ENCODE data around the gene CD28. TPM values are rescaled to one million over a fixed set of nuclear protein-coding genes. Genes with fewer than 3 reads are reported as not detected.

CD28 gene
- total RNA-seq, 2 donors from 2014 or later, result 0.05 to 0.51 TPM

GRCh38 chr2:203679401-203679800 lies 27.0 kb upstream of the CD28 start:
- Histone ChIP-seq H3K27ac (no peak overlapping the region), H3K27me3 (replicated peaks; ENCODE audit: insufficient read depth) (no peaks in the 10 kb centered on the region), H3K4me1 (replicated peaks) (no peaks in the 10 kb centered on the region), H3K9me3 (no peaks in the 10 kb centered on the region), H3K4me3 (no peak overlapping the region), H3K36me3 (no peaks in the 10 kb centered on the region)
- intact Hi-C loops (cut with DNase I), result no loop called here
- no peak for DNase-seq (ENCODE audit: low spot score)
- TF ChIP-seq POLR2A (IDR thresholded peaks at IDR 0.05), result no peak
- TF ChIP-seq POLR2AphosphoS5 (IDR thresholded peaks at IDR 0.05), result no peak
- TF ChIP-seq CTCF (IDR thresholded peaks at IDR 0.05), result no peak

GRCh38 chr2:203681978-203682377 lies 24.5 kb upstream of the CD28 start:
- WGBS, result 93% methylated on average over 2 of the region's 2 CpGs
- H3K4me3 ChIP-seq, result no peak overlapping the region
- intact Hi-C loops (cut with DNase I), result no loop called here
- no peaks in the 10 kb centered on the region for H3K9me3 ChIP-seq
- DNase-seq (ENCODE audit: low spot score), result no peak
- H3K36me3 ChIP-seq, result no peaks in the 10 kb centered on the region
- H3K27me3 ChIP-seq (replicated peaks; ENCODE audit: insufficient read depth), result no peaks in the 10 kb centered on the region
- no peaks in the 10 kb centered on the region for H3K4me1 ChIP-seq (replicated peaks)
- TF ChIP-seq CTCF (IDR thresholded peaks at IDR 0.05) (no peak), POLR2A (IDR thresholded peaks at IDR 0.05) (no peak), POLR2AphosphoS5 (IDR thresholded peaks at IDR 0.05) (no peak)
- H3K27ac ChIP-seq, result peak overlapping the region; percentile 3 to 31

- Histone ChIP-seq H3K36me3 (no peaks in the 10 kb centered on the region), H3K4me1 (replicated peaks) (no peaks in the 10 kb centered on the region), H3K27me3 (replicated peaks; ENCODE audit: insufficient read depth) (no peaks in the 10 kb centered on the region), H3K4me3 (no peak overlapping the region), H3K27ac (peak overlapping the region; percentile 3 to 31), H3K9me3 (no peaks in the 10 kb centered on the region)
- WGBS, result 40% methylated on average over 4 of the region's 4 CpGs
- TF ChIP-seq POLR2AphosphoS5 (IDR thresholded peaks at IDR 0.05) (peak; percentile 12), POLR2A (IDR thresholded peaks at IDR 0.05) (no peak), CTCF (IDR thresholded peaks at IDR 0.05) (no peak)
- DNase-seq (ENCODE audit: low spot score), result no peak
- intact Hi-C loops (cut with DNase I), result no loop called here
Measured at GRCh38 chr2:203682688-203683130, 23.7 kb upstream of the CD28 start.

GRCh38 chr2:203683421-203683820 lies 23.0 kb upstream of the CD28 start:
- 91% methylated on average over 4 of the region's 4 CpGs for WGBS
- intact Hi-C loops (cut with DNase I), result no loop called here
- no peaks in the 10 kb centered on the region for H3K9me3 ChIP-seq
- H3K4me1 ChIP-seq (replicated peaks), result no peaks in the 10 kb centered on the region
- TF ChIP-seq POLR2A (IDR thresholded peaks at IDR 0.05) (no peak), POLR2AphosphoS5 (IDR thresholded peaks at IDR 0.05) (no peak), CTCF (IDR thresholded peaks at IDR 0.05) (no peak)
- no peak for DNase-seq (ENCODE audit: low spot score)
- H3K4me3 ChIP-seq, result no peak overlapping the region
- H3K36me3 ChIP-seq, result no peaks in the 10 kb centered on the region
- no peaks in the 10 kb centered on the region for H3K27me3 ChIP-seq (replicated peaks; ENCODE audit: insufficient read depth)
- no peak overlapping the region for H3K27ac ChIP-seq

- WGBS, result 95% methylated on average over 1 of the region's 1 CpG
- Histone ChIP-seq H3K36me3 (no peaks in the 10 kb centered on the region), H3K27me3 (replicated peaks; ENCODE audit: insufficient read depth) (no peaks in the 10 kb centered on the region), H3K4me3 (no peak overlapping the region), H3K4me1 (replicated peaks) (no peaks in the 10 kb centered on the region), H3K27ac (no peak overlapping the region), H3K9me3 (no peaks in the 10 kb centered on the region)
- intact Hi-C loops (cut with DNase I), result no loop called here
- no peak for TF ChIP-seq POLR2AphosphoS5 (IDR thresholded peaks at IDR 0.05)
- DNase-seq (ENCODE audit: low spot score), result no peak
Measured at GRCh38 chr2:203683932-203684556, 22.4 kb upstream of the CD28 start.

Data from prostate gland (tissue), 2 donors.